CD4-positive, alpha-beta T cell treated with Interleukin-6 at 100 ng/mL for 8 hours (primary cell): Measurements from ENCODE around the gene CLTCL1.
"Not testable (repeated sequence)": the region's sequence is repeated elsewhere in the genome, so short reads cannot be mapped to it uniquely, and the experiment has no call there.

Experiments
- DNase-seq: peaks from one replicate; pipeline ENCODE4 v3.0.0-alpha.2; 2020; ENCODE audit warnings: mixed read lengths, low spot score

The CLTCL1 gene

GRCh38 chr22:19175602-19176174 is 115.8 kb downstream of the CLTCL1 start:
- DNase-seq: no peak

DNA sequence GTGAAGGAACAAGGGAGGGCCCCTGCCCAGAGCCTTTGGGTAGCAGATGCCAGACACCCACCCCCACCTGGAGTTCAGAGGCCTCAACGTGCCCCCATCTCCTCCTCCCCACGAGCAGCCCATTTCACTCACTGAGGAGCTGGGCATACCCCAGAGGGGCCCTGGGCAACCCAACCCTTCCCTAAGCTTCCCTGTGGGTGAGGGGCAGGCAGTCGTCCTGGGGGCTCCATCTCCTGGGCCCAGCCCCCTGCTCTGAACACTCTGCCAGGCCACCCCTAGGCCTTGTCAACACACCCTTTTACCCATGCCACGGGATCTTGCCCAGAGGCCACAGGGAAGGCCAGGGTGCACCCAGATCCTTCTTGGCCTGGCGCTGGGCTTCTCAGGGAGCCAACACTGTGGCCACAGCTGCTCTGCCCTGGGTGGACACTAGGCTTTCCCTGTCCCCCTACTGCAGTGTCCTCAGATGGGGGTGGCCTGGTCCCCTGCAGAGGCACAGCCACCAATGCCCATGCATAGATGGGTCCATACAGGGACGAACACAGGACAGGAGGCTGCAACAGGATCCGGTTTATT is 116.4 kb downstream of the CLTCL1 start:
- DNase-seq: no peak

- DNase-seq: no peak
These were observed 117.2 kb downstream of the CLTCL1 start for GRCh38 chr22:19174106-19175025.

DNA sequence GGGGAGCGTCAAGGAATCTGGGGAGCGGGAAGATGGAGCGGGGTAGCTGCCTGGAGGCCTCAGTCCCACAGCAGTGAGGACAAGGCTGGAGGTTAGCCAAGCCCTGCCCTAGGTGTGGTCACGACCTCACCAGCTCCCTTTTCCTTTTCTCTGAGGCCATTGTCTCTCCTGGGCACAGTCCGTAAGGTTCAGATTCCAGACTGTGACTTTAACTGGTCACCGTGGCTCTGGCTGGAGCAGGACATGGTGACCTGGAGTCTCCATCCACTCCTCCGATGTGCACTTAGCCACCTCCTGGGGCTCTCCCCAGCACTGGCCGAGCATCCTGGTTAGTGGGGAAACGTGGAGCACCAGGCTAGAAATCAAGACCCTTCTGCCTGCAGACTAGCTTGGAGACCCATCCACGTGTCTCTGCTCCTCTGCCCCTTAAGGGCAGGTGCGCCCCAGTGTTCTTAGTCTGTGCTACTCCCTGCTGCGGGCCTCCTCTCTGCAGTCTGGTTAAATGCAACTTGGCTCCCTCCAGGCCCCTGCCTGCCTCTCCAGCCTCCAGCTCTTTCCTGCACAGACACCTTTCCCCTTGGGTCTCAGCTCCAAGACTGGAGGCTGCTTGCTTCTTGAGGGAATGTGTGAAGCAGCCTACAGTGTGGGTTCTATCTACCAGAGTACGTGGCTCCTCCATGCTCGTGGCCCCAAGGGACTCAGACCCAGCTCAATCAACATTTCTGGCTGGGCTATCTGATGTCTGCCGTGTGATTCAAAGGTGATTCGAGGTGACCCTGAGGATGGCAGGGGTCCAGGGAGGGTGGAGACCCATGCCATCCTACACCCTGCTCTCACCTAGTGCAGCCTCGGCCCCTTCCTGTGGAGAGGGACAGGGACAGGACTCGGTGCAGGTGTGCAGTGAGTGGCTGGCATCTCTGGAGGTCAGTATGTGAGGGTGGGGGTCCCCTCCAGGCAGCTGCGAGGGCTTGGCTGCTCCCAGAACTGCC is 118.2 kb downstream of the CLTCL1 start:
- no peak for DNase-seq

GRCh38 chr22:19172213-19173046 is 119.1 kb downstream of the CLTCL1 start:
- DNase-seq: no peak

DNA sequence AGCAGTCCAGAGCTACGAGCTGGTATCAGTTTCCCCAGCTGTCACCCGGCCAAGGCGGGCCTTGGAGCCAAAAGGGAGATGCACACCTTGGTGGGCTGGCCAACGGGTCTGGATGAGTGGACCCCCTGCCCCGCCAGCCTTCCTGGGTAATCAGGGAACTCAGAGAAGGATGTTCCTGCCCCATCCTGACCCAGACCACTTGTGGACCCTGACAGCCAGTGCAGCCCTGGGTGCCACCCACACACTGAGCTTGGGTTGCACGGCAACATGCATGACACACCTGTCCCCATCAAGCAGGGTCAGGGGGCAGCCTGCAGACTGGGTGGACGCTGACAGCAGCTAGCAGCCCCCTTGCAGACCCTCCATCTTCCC is 121.6 kb downstream of the CLTCL1 start:
- no peak for DNase-seq

- no peak for DNase-seq
These were observed 122.2 kb downstream of the CLTCL1 start for GRCh38 chr22:19169002-19169946.

GRCh38 chr22:19168088-19168890 is 123.2 kb downstream of the CLTCL1 start:
- DNase-seq: no peak

DNA sequence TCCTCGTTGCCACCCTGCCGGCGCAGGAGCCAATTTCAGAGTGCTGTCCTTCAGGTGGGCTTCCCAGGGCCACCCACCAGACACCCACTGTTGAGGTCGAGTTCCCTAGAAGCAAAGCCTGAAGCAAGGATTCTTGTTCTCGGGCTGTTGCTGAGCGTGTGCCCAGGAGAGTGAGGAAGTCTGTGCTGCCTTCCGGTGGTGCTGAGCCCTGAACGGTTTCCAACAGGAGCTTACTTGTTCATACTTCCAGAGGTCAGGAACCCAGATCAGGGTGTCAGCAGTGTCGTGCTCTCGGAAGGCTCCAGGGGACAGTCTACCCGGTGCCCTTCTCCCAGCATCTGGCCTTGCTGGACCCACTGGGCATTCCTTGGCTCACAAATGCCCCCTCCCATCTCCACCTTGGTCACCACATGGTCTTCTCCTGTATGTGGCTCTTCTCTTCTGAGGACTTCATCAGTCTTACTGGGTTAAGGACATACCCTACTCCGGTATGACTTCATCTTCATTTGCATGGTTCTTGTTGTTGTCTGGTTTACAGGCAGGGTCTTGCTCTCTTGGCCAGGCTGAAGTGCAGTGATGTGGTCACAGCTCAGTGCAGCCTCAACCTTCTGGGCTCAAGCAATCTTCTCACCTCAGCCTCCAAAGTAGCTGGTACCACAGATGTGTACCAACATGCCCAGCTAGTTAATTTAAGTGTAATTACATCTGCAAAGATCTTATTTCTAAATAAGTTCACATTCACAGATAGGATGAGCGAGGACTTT is 124.2 kb downstream of the CLTCL1 start:
- no peak for DNase-seq

DNA sequence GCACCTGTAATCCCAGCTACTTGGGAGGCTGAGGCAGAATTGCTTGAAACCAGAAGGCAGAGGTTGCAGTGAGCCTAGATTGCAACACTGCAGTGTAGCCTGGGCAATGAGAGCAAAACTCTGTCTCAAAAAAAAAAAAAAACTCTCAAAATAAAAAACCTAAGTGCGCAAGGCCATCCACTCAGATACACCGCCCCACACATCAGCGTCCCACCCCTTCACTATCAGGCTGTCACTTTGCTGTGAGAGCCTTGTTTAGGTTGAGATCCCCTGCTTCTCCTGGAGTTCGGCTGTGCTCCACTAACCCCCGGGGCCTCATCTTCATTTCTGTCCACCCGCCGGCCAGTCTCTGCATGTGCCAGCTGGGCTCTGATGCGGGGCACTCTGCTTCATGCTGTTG is 125.1 kb downstream of the CLTCL1 start:
- no peak for DNase-seq

- no peak for DNase-seq
These were observed 127.1 kb downstream of the CLTCL1 start for GRCh38 chr22:19164425-19164824.

DNA sequence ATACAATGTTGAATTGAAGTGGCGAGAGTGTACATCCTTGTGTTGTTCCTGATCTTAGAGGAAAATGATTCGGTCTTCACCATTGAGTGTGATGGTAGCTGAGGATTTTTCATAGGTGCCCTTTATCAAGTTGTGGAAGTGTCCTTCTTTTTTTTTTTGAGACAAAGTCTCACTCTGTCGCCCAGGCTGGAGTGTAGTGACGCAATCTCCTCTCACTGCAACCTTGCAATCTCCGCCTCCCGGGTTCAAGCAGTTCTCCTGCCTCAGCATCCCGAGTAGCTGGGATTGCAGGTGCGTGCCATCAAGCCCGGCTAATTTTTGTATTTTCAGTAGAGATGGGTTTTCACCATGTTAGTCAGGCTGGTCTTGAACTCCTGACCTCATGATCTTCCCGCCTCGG is 132.9 kb downstream of the CLTCL1 start:
- not testable (repeated sequence) for DNase-seq

- DNase-seq: not testable (repeated sequence)
These were observed 135.4 kb downstream of the CLTCL1 start for GRCh38 chr22:19156109-19156508.

- DNase-seq: no peak
These were observed 138.3 kb downstream of the CLTCL1 start for GRCh38 chr22:19152942-19153883.

- no peak for DNase-seq
These were observed 140.0 kb downstream of the CLTCL1 start for GRCh38 chr22:19151329-19152191.
